ENCODE results near the gene KIF26B. TPM values are rescaled to one million over a fixed set of nuclear protein-coding genes. Genes with fewer than 3 reads are reported as not detected.

The KIF26B gene
- total RNA-seq, 4 donors from 2014 or later, result 0.20 to 0.79 (median 0.41) TPM; not detected in 1

GRCh38 chr1:245225322-245226202 lies 70.8 kb downstream of the KIF26B start:
- intact Hi-C loops (cut with DNase I; ENCODE audit: low total_unique reads), result no loop called here
- no peak overlapping the region for H3K4me3 ChIP-seq
- in situ Hi-C loops (cut with MboI; ENCODE audit: low pct_ligation_motif_present in 1 of 4, low pct_unique_long_range_greater_than_20kb in 1 of 4, low sequenced_read_pairs in 3 of 4), result no loop called here
- no peak for DNase-seq
- no peaks in the 10 kb centered on the region for H3K4me1 ChIP-seq
- H3K36me3 ChIP-seq, result no peaks in the 10 kb centered on the region
- WGBS, 2 donors (ENCODE audit: low coverage in 1 of 2), result 33 to 68% methylated on average over 1 to 16 of the region's 16 CpGs
- no peaks in the 10 kb centered on the region for H3K27me3 ChIP-seq
- no peak overlapping the region for H3K27ac ChIP-seq
- TF ChIP-seq EP300 (IDR thresholded peaks at IDR 0.05; ENCODE audit: low read depth), result no peak
- TF ChIP-seq POLR2A (IDR thresholded peaks at IDR 0.05), result no peak
- TF ChIP-seq, protein P1, sequence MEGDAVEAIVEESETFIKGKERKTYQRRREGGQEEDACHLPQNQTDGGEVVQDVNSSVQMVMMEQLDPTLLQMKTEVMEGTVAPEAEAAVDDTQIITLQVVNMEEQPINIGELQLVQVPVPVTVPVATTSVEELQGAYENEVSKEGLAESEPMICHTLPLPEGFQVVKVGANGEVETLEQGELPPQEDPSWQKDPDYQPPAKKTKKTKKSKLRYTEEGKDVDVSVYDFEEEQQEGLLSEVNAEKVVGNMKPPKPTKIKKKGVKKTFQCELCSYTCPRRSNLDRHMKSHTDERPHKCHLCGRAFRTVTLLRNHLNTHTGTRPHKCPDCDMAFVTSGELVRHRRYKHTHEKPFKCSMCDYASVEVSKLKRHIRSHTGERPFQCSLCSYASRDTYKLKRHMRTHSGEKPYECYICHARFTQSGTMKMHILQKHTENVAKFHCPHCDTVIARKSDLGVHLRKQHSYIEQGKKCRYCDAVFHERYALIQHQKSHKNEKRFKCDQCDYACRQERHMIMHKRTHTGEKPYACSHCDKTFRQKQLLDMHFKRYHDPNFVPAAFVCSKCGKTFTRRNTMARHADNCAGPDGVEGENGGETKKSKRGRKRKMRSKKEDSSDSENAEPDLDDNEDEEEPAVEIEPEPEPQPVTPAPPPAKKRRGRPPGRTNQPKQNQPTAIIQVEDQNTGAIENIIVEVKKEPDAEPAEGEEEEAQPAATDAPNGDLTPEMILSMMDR (IDR thresholded peaks at IDR 0.05), result no peak
- TF ChIP-seq POLR2AphosphoS5 (IDR thresholded peaks at IDR 0.05), result no peak
- H3K9me3 ChIP-seq, result no peaks in the 10 kb centered on the region

DNA sequence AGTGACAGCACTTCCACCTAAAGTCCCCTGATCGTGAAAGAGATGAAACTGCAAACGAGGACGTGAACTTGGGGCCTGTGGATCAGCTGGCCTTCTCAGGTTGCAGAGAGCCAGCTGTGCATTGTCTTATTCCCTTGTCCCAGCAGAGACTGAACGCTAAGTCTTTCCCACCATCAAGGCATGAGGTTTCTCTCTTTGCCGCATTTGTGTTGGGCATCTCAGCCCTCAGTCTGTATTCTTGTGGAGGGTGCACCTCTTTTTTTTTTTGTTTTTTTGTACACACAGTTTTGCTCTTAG lies 71.4 kb downstream of the KIF26B start:
- no peak for DNase-seq
- in situ Hi-C loops (cut with MboI; ENCODE audit: low pct_ligation_motif_present in 1 of 4, low pct_unique_long_range_greater_than_20kb in 1 of 4, low sequenced_read_pairs in 3 of 4) (no loop called here), intact Hi-C loops (cut with DNase I; ENCODE audit: low total_unique reads) (no loop called here)
- H3K4me3 ChIP-seq, result no peak overlapping the region
- no peaks in the 10 kb centered on the region for H3K9me3 ChIP-seq
- H3K27me3 ChIP-seq, result no peaks in the 10 kb centered on the region
- no peaks in the 10 kb centered on the region for H3K36me3 ChIP-seq
- WGBS, 2 donors (ENCODE audit: low coverage in 1 of 2), result 74 to 89% methylated on average over 5 of the region's 5 CpGs
- no peak overlapping the region for H3K27ac ChIP-seq
- TF ChIP-seq EP300 (IDR thresholded peaks at IDR 0.05; ENCODE audit: low read depth) (no peak), POLR2AphosphoS5 (IDR thresholded peaks at IDR 0.05) (no peak), POLR2A (IDR thresholded peaks at IDR 0.05) (no peak)
- TF ChIP-seq, protein P1 (IDR thresholded peaks at IDR 0.05), result no peak
- H3K4me1 ChIP-seq, result no peaks in the 10 kb centered on the region

GRCh38 chr1:245229051-245229450 lies 74.3 kb downstream of the KIF26B start:
- Histone ChIP-seq H3K9me3 (no peaks in the 10 kb centered on the region), H3K4me3 (no peak overlapping the region), H3K27ac (no peak overlapping the region), H3K4me1 (no peaks in the 10 kb centered on the region), H3K36me3 (no peaks in the 10 kb centered on the region), H3K27me3 (no peaks in the 10 kb centered on the region)
- TF ChIP-seq, protein P1 (IDR thresholded peaks at IDR 0.05), result no peak
- no peak for TF ChIP-seq EP300 (IDR thresholded peaks at IDR 0.05; ENCODE audit: low read depth)
- TF ChIP-seq POLR2A (IDR thresholded peaks at IDR 0.05), result no peak
- no peak for TF ChIP-seq POLR2AphosphoS5 (IDR thresholded peaks at IDR 0.05)
- 88 to 96% methylated on average over 8 of the region's 8 CpGs for WGBS, 2 donors (ENCODE audit: low coverage in 1 of 2)
- no peak for DNase-seq
- in situ Hi-C loops (cut with MboI; ENCODE audit: low pct_ligation_motif_present in 1 of 4, low pct_unique_long_range_greater_than_20kb in 1 of 4, low sequenced_read_pairs in 3 of 4) (no loop called here), intact Hi-C loops (cut with DNase I; ENCODE audit: low total_unique reads) (no loop called here)

DNA sequence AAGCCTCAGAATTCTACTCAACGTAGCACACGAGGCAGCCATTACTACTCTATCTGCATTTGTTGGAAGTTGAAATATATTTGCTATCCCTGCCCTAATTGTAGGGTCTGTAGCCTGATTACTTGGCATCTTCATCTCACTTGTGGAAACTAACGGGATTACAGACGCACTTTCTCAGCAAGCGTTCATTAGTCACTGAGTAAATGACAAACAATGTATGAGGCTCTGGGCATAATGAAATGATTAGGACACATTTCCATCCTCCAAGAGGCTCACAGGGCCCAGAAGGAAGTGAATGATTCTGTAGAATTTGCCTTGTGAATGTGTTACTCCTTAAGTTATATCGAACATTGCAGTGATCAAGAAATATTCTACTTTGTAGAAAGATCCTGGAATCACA lies 78.1 kb downstream of the KIF26B start:
- H3K27ac ChIP-seq, result no peak overlapping the region
- in situ Hi-C loops (cut with MboI; ENCODE audit: low pct_ligation_motif_present in 1 of 4, low pct_unique_long_range_greater_than_20kb in 1 of 4, low sequenced_read_pairs in 3 of 4) (no loop called here), intact Hi-C loops (cut with DNase I; ENCODE audit: low total_unique reads) (no loop called here)
- 69 to 94% methylated on average over 3 to 6 of the region's 6 CpGs for WGBS, 2 donors (ENCODE audit: low coverage in 1 of 2)
- H3K4me1 ChIP-seq, result peaks cover 0 to 3% (median 0%) of the 10 kb centered on the region in 4 donors
- H3K9me3 ChIP-seq, result no peaks in the 10 kb centered on the region
- no peak overlapping the region for H3K4me3 ChIP-seq
- peaks cover 4% of the 10 kb centered on the region for H3K27me3 ChIP-seq
- H3K36me3 ChIP-seq, result no peaks in the 10 kb centered on the region
- DNase-seq, result no peak
- TF ChIP-seq POLR2AphosphoS5 (IDR thresholded peaks at IDR 0.05), result no peak
- TF ChIP-seq EP300 (IDR thresholded peaks at IDR 0.05; ENCODE audit: low read depth), result no peak
- TF ChIP-seq, protein P1 (IDR thresholded peaks at IDR 0.05), result no peak
- TF ChIP-seq POLR2A (IDR thresholded peaks at IDR 0.05), result no peak

Measured in transverse colon (tissue), 4 donors.